ENCODE results near the gene NTN1.

NTN1 gene

GRCh38 chr17:9054126-9054975 is 33.0 kb downstream of the NTN1 start:
- DNase-seq (ENCODE audit: low spot score) = no peak
- H3K4me3 ChIP-seq = no peak overlapping the region
- H3K27ac ChIP-seq = no peak overlapping the region

GRCh38 chr17:9055281-9055680 is 34.0 kb downstream of the NTN1 start:
- Histone ChIP-seq H3K4me3 (no peak overlapping the region), H3K27ac (no peak overlapping the region)
- DNase-seq (ENCODE audit: low spot score) = no peak
- no peak for TF ChIP-seq CTCF (IDR thresholded peaks at IDR 0.05)

More at GRCh38 chr17:9054126-9054975, 33.0 kb downstream of the NTN1 start:
- TF ChIP-seq CTCF (IDR thresholded peaks at IDR 0.05) = no peak

GRCh38 chr17:9056566-9056965 is 35.3 kb downstream of the NTN1 start:
- no peak overlapping the region for H3K4me3 ChIP-seq
- TF ChIP-seq CTCF (IDR thresholded peaks at IDR 0.05) = no peak
- no peak overlapping the region for H3K27ac ChIP-seq
- no peak for DNase-seq (ENCODE audit: low spot score)

GRCh38 chr17:9057310-9057709 is 36.0 kb downstream of the NTN1 start:
- no peak for DNase-seq (ENCODE audit: low spot score)
- no peak overlapping the region for H3K27ac ChIP-seq
- TF ChIP-seq CTCF (IDR thresholded peaks at IDR 0.05) = no peak

GRCh38 chr17:9062399-9062902 is 41.1 kb downstream of the NTN1 start:
- no peak for DNase-seq (ENCODE audit: low spot score)
- no peak overlapping the region for H3K4me3 ChIP-seq
- H3K27ac ChIP-seq = no peak overlapping the region
- TF ChIP-seq CTCF (IDR thresholded peaks at IDR 0.05) = no peak

More at GRCh38 chr17:9057310-9057709, 36.0 kb downstream of the NTN1 start:
- no peak overlapping the region for H3K4me3 ChIP-seq

- no peak for TF ChIP-seq CTCF (IDR thresholded peaks at IDR 0.05)
- no peak overlapping the region for H3K27ac ChIP-seq
- no peak overlapping the region for H3K4me3 ChIP-seq
- no peak for DNase-seq (ENCODE audit: low spot score)
Observed at GRCh38 chr17:9064311-9064834, 43.1 kb downstream of the NTN1 start.

- no peak overlapping the region for H3K4me3 ChIP-seq
- DNase-seq (ENCODE audit: low spot score) = no peak
- H3K27ac ChIP-seq = no peak overlapping the region
- TF ChIP-seq CTCF (IDR thresholded peaks at IDR 0.05) = no peak
Observed at GRCh38 chr17:9071016-9071415, 49.7 kb downstream of the NTN1 start.

Data from coronary artery (tissue), 2 donors.